GM10248 (cell line): ENCODE measurements around the gene CLGN.
"Not testable (repeated sequence)": the region's sequence is repeated elsewhere in the genome, so short reads cannot be mapped to it uniquely, and the experiment has no call there.

Source experiments
- CTCF ChIA-PET: fragments of 300-600 bp; sonication (Branson Sonifier 250); formaldehyde crosslinking; extraction: SDS; loops from one replicate; lab custom pipeline; 2021; ENCODE audit warnings: antibody characterized with exemption; lab: Yijun Ruan, JAX
- POLR2A ChIA-PET: fragments of 350-650 bp; sonication (Branson Sonifier 250); formaldehyde crosslinking; extraction: SDS; loops from one replicate; lab custom pipeline; 2020; ENCODE audit warnings: antibody characterized with exemption; lab: Yijun Ruan, JAX
- DNase-seq: peaks from one replicate; pipeline ENCODE4 v3.0.0; 2012; ENCODE audit errors: extremely low spot score
- TF ChIP-seq, protein P1 (sequence below): IDR thresholded peaks from 2 replicates; pipeline ENCODE4 v1.5.1; 2012; ENCODE audit warnings: mild to moderate bottlenecking, low read depth; ENCODE audit errors: extremely low read depth, missing control alignments, control extremely low read depth

The CLGN gene

DNA sequence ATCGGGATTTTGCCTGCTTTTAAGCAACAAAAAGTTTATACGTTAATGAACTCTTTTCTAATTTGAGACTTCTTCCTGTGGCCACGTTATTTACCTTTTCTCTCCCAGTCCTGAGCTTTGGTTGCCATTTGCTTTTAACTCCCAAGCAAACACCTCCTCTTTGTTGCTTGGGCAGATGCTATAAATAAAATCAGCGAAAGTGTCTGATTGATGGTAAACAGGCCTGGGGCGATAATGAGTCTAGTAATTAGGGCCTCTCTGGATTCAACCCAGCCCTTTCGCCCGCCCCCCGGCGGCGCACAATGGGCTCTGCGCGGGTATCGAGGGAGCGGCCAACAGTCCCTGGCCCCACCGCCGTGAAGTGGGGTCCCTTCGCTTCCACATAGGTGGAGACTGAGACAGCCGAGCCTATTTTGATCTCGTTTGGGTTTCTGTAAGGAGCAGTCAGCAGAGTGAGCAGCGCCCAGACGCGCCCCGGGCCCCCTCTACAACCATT lies 790 bp downstream of the CLGN start:
- DNase-seq, result no peak
- POLR2A ChIA-PET, result no interaction called here
- CTCF ChIA-PET, result interaction anchor here (0.8 to 1.5 kb wide), 4 partner anchors 10 to 375 kb away, joined by 3 to 6 read pairs (median 4); no protein-coding TSS in a partner anchor

DNA sequence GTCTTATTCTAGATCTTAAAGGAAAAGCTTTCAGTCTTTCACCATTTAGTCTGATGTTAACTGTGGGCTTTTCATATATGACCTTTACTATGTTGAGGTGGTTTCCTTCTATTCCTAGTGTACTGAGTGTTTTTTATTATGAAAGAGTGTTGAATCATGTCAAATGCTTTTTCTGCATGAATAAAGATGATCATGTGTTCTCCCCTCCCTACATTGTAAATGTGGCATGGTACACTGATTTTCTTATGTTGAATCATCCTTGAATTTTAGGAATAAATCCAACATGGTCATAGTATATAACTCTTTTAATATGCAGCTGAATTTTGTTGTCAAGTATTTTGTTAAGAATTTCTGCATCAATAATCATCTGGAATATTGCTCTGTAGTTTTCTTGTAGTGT lies 4.3 kb downstream of the CLGN start:
- ChIA-PET POLR2A (no interaction called here), CTCF (no interaction called here)
- TF ChIP-seq, protein P1, sequence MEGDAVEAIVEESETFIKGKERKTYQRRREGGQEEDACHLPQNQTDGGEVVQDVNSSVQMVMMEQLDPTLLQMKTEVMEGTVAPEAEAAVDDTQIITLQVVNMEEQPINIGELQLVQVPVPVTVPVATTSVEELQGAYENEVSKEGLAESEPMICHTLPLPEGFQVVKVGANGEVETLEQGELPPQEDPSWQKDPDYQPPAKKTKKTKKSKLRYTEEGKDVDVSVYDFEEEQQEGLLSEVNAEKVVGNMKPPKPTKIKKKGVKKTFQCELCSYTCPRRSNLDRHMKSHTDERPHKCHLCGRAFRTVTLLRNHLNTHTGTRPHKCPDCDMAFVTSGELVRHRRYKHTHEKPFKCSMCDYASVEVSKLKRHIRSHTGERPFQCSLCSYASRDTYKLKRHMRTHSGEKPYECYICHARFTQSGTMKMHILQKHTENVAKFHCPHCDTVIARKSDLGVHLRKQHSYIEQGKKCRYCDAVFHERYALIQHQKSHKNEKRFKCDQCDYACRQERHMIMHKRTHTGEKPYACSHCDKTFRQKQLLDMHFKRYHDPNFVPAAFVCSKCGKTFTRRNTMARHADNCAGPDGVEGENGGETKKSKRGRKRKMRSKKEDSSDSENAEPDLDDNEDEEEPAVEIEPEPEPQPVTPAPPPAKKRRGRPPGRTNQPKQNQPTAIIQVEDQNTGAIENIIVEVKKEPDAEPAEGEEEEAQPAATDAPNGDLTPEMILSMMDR, result no peak
- DNase-seq, result no peak

More for the DNA sequence above, 790 bp downstream of the CLGN start:
- TF ChIP-seq, protein P1, result no peak

DNA sequence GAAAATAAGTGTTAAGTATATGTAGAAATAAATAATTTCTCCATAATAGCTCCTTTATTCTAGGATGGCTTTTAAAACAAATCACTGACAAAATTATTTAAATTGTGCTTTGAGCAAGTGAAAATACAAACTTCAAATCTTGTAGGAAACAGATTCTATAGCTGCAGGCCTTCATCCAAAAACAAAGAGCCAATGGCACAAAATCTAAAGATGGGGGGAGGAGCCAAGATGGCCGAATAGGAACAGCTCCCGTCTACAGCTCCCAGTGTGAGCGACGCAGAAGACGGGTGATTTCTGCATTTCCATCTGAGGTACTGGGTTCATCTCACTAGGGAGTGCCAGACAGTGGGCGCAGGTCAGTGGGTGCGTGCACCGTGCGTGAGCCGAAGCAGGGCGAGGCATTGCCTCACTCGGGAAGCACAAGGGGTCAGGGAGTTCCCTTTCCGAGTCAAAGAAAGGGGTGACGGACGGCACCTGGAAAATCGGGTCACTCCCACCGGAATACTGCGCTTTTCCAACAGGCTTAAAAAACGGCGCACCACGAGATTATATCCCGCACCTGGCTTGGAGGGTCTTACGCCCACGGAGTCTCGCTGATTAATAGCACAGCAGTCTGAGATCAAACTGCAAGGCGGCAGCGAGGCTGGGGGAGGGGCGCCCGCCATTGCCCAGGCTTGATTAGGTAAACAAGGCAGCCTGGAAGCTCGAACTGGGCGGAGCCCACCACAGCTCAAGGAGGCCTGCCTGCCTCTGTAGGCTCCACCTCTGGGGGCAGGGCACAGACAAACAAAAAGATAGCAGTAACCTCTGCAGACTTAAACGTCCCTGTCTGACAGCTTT lies 14.1 kb downstream of the CLGN start:
- POLR2A ChIA-PET, DNase-seq: not testable (repeated sequence)
- CTCF ChIA-PET, result interaction anchor here (1.2 kb wide), 1 partner anchor 13 kb away, joined by 3 read pairs; no protein-coding TSS in a partner anchor

DNA sequence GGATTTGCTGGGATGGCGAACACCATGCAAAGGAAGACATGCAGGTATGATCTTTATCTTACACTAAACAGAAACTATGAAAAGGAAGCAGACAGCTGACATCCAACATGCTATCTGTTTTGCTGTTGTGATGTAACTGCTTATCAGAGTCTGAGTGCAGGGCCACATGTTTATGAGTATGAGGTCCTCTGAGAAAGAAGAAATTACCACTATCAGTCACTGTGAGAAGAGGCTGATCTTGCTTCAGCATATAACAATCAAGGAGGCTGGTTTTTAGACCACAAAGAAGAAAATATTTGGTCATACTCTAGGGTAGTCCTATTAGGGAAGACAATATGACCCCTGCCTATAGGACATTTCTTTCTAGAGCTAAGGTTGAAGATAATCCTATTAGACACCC lies 18.5 kb downstream of the CLGN start:
- no peak for DNase-seq
- POLR2A ChIA-PET, result no interaction called here
- CTCF ChIA-PET, result no interaction called here
- TF ChIP-seq, protein P1, result no peak

DNA sequence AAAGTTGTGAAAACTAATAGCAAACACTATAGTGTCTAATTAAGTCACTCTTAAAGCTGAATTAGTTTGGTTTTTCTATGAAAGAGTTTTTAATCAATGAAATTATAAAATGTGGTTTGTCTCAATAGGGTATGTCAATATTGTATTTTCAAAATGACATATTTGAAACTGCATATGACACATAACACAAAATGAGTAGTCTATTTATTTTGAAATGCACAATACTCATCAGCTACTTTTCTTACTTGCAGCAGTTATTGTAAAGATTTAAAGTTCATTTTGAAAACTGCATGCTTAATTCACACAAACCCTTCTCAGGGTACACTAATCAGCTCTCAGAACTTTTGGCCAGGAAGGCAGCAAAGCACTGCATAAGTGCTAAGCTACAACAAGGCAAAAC lies 21.2 kb downstream of the CLGN start:
- CTCF ChIA-PET, result interaction anchor here (1.2 kb wide), 1 partner anchor 45 kb away, joined by 3 read pairs; no protein-coding TSS in a partner anchor
- no peak for DNase-seq
- TF ChIP-seq, protein P1, result no peak
- POLR2A ChIA-PET, result no interaction called here

DNA sequence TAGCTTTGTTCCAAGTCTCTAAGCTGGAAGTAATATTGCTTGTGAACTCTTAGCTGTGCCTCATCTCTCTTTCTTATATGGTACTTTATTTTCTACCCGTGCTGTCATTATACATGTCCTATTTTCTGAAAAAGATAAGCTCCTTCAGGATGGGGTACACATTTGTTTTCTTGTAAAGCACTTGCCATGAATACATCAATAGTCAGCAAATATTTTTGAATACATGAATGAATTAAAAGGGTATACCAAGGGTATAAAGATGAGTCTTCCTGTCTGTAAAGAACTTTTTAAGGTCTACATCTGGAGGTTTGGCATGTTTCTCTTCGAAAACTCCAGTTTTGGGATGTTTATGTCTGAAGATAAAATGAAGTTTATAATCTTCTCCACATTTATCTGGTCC lies 27.3 kb downstream of the CLGN start:
- ChIA-PET POLR2A (no interaction called here), CTCF (interaction anchor here (0.7 to 1.1 kb wide), 2 partner anchors 11 to 12 kb away, joined by 3 read pairs; no protein-coding TSS in a partner anchor)
- no peak for DNase-seq
- TF ChIP-seq, protein P1, result no peak

DNA sequence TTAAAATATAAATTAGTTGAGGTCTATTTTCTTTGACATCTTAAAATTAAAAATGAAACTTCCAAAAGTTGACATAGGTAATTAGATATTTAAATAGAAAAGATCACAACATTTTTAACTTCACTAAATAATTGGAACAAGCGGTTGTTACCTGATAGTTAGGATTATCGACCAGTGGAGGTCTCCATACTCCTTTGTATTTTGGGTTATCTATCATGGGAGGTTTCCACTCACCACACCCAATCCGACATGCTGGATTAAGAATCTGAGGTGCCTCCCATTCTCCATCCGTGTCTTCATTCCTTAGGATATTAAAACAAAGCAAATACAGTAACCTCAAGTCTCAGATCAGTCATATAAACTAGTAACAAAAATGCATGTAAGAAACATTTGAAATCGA lies 31.8 kb downstream of the CLGN start:
- CTCF ChIA-PET, result interaction anchor here (1.4 to 1.8 kb wide), 2 partner anchors 27 to 35 kb away, joined by 3 to 8 read pairs; no protein-coding TSS in a partner anchor
- TF ChIP-seq, protein P1, result no peak
- POLR2A ChIA-PET, result no interaction called here
- no peak for DNase-seq
